Left ventricle myocardium inferior (tissue), 1 donor: ENCODE data around the gene ITGA2. TPM values are rescaled to one million over a fixed set of nuclear protein-coding genes. Genes with fewer than 3 reads are reported as not detected.

Experiments
- DNase-seq: peaks from one replicate; pipeline ENCODE4 v3.0.0-alpha.2; 2020
- H3K27ac ChIP-seq: fragments of 200-600 bp; replicated peaks from 2 replicates; pipeline ENCODE4 v1.8.0; 2021
- H3K27me3 ChIP-seq: fragments of 200-600 bp; 2 replicates; pipeline ENCODE4 v1.8.0; 2021; ENCODE audit warnings: low read depth
- H3K36me3 ChIP-seq: fragments of 200-600 bp; 2 replicates; pipeline ENCODE4 v1.8.0; 2021
- H3K4me1 ChIP-seq: fragments of 200-600 bp; 2 replicates; pipeline ENCODE4 v1.8.0; 2021
- H3K4me3 ChIP-seq: fragments of 200-600 bp; 2 replicates; pipeline ENCODE4 v1.8.0; 2021; ENCODE audit warnings: mild to moderate bottlenecking, moderate library complexity
- H3K9me3 ChIP-seq: fragments of 200-600 bp; replicated peaks from 2 replicates; pipeline ENCODE4 v1.8.0; 2021
- intact Hi-C: fragments of 100-400 bp; cut with micrococcal nuclease; formaldehyde crosslinking; loops from one replicate; pipeline ENCODE4 v1.11.0; 2022
- total RNA-seq: library from RNA; stranded (reverse); fragmentation: NEBNext Ultra II Directional; extraction: Animal tissue kit (Norgen Biotek cat#: 25700); gene quantifications from one replicate; pipeline ENCODE4 v1.2.1, GENCODE V29; 2021
- TF ChIP-seq, protein P1 (sequence below): fragments of 200-600 bp; IDR thresholded peaks from 2 replicates; pipeline ENCODE4 v1.8.0; 2021; ENCODE audit warnings: antibody characterized with exemption, mild to moderate bottlenecking, borderline replicate concordance
- donor health status: DM: no; HTN: yes; CAD: no; lungs with severe emphysema.

The ITGA2 gene
- total RNA-seq, 1 donor from 2014 or later = 0.80 TPM

DNA sequence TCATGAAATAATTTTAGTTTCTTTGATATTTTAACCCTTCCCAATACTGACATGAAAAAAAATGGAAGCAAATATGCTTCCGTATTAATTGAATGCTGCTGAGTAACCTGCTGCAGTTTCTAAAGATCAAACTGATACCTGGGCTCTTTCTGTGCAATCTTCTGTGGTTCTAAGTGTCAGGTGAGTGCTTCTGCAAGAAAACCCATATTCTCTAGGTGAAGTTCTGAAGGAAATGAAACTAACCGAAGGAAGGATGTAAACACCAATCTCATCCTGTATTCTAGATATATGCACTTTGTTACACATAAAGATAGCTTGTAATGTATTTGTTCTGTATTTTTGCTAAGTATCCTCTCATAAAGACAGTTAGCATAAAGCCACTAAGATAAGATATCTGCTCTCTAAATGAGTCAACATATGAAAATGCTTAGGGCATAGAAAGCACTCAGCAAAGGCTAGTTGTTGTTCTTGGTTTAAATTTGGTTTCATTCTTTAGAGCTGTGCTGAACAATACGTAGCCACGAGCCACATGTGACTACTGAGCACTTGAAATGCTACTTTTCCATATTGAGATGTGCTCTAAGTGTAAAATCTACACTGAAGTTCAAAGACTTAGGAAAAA lies 52.0 kb downstream of the ITGA2 start:
- Histone ChIP-seq H3K36me3 (no peaks in the 10 kb centered on the region), H3K27ac (no peak overlapping the region), H3K4me1 (peaks cover 34% of the 10 kb centered on the region), H3K4me3 (peak overlapping the region; percentile 20), H3K27me3 (no peaks in the 10 kb centered on the region), H3K9me3 (no peaks in the 10 kb centered on the region)
- TF ChIP-seq, protein P1, sequence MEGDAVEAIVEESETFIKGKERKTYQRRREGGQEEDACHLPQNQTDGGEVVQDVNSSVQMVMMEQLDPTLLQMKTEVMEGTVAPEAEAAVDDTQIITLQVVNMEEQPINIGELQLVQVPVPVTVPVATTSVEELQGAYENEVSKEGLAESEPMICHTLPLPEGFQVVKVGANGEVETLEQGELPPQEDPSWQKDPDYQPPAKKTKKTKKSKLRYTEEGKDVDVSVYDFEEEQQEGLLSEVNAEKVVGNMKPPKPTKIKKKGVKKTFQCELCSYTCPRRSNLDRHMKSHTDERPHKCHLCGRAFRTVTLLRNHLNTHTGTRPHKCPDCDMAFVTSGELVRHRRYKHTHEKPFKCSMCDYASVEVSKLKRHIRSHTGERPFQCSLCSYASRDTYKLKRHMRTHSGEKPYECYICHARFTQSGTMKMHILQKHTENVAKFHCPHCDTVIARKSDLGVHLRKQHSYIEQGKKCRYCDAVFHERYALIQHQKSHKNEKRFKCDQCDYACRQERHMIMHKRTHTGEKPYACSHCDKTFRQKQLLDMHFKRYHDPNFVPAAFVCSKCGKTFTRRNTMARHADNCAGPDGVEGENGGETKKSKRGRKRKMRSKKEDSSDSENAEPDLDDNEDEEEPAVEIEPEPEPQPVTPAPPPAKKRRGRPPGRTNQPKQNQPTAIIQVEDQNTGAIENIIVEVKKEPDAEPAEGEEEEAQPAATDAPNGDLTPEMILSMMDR = no peak
- intact Hi-C loops = no loop called here
- no peak for DNase-seq

GRCh38 chr5:53041740-53042139 lies 52.6 kb downstream of the ITGA2 start:
- peaks cover 34% of the 10 kb centered on the region for H3K4me1 ChIP-seq
- no peak overlapping the region for H3K27ac ChIP-seq
- H3K9me3 ChIP-seq = no peaks in the 10 kb centered on the region
- H3K36me3 ChIP-seq = no peaks in the 10 kb centered on the region
- H3K27me3 ChIP-seq = no peaks in the 10 kb centered on the region
- intact Hi-C loops = no loop called here
- TF ChIP-seq, protein P1 = no peak
- DNase-seq = no peak
- no peak overlapping the region for H3K4me3 ChIP-seq

GRCh38 chr5:53045263-53045662 lies 56.1 kb downstream of the ITGA2 start:
- TF ChIP-seq, protein P1 = no peak
- no peaks in the 10 kb centered on the region for H3K9me3 ChIP-seq
- H3K4me1 ChIP-seq = peaks cover 9% of the 10 kb centered on the region
- no peak for DNase-seq
- intact Hi-C loops = no loop called here
- H3K36me3 ChIP-seq = no peaks in the 10 kb centered on the region
- H3K4me3 ChIP-seq = no peak overlapping the region
- H3K27ac ChIP-seq = peak overlapping the region; percentile 45
- no peaks in the 10 kb centered on the region for H3K27me3 ChIP-seq

GRCh38 chr5:53048248-53048647 lies 59.1 kb downstream of the ITGA2 start:
- Histone ChIP-seq H3K9me3 (no peaks in the 10 kb centered on the region), H3K4me1 (peaks cover 9% of the 10 kb centered on the region), H3K27ac (no peak overlapping the region), H3K4me3 (no peak overlapping the region), H3K27me3 (no peaks in the 10 kb centered on the region), H3K36me3 (no peaks in the 10 kb centered on the region)
- DNase-seq = no peak
- intact Hi-C loops = no loop called here
- TF ChIP-seq, protein P1 = no peak

GRCh38 chr5:53052499-53052898 lies 63.3 kb downstream of the ITGA2 start:
- H3K27me3 ChIP-seq = no peaks in the 10 kb centered on the region
- intact Hi-C loops = no loop called here

More at GRCh38 chr5:53052499-53052898, 63.3 kb downstream of the ITGA2 start:
- Histone ChIP-seq H3K4me3 (no peak overlapping the region), H3K4me1 (no peaks in the 10 kb centered on the region), H3K9me3 (no peaks in the 10 kb centered on the region), H3K36me3 (no peaks in the 10 kb centered on the region), H3K27ac (no peak overlapping the region)
- TF ChIP-seq, protein P1 = no peak
- no peak for DNase-seq
